Stimulated activated CD8-positive, alpha-beta memory T cell treated with anti-CD3 and anti-CD28 coated beads, Interleukin-4, amount 100 ng/mL, for 48 hours (primary cell): Measurements from ENCODE around the gene NHERF2.

Experiments used
- DNase-seq: peaks from one replicate; pipeline ENCODE4 v3.0.0-alpha.2; 2020

Gene NHERF2

DNA sequence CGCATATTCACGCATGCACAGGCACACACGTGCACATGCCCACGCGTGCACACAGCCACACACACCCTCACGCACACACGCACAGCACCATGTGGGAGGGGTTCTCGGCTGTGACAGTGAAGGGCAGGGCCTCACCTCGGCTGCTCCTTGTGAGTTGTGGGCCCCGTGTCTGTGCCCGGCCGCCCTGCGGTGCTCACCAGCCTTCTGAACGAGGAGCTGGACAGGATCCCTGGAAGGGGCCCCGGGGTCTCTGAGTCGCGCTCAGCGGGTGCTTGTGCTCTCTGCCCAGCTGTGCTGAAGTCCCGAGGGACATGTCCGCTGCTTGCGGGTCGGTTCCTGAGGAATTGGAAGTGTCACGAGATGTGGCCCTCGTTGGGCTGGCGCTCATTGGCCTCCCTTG lies 37.2 kb downstream of the NHERF2 start:
- DNase-seq: no peak

DNA sequence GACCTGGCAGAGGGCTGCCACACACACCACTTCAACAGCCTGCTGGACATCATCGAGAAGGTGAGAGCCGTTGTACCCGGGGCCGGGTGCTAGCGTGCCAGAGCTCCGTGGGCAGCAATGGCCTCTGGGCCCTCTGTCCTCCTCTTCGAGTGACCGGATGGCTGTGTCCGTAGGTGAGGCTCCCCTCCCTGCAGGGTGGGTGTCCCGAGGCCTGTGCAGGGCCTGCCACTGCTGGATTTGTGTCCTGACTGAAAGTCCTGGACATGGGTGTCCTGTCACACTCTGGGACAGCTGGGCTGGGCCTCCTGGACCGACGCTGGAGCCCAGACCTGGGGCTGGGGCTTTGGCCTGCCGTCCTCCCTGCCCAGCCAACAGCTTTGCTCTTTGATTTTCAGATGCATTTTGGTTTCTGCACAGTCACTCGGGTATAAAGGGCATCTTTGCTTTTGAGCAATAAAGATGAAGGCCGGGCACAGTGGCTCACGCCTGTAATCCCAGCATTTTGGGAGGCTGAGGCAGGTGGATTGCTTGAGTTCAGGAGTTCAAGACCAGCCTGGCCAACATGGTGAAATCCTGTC lies 37.8 kb downstream of the NHERF2 start:
- DNase-seq: no peak

DNA sequence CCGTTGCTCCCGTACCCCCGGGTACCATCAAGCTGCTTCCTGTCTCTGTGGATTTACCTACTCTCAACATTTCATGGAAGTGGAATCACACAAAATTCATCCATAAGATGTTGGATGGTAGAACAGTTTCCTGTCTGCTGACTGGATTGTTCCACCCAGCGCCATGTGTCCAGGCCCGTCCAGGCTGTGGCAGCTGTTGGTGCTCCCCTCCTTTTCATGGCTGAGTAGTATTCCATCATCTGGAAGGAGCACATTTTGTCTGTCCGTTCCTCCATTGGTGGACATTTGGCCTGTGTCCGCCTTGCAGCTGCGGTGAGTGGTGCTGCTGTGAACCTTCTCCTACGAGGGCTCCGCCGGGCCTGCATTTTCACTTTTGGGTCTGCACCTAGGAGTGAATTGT lies 39.4 kb downstream of the NHERF2 start:
- DNase-seq: no peak

DNA sequence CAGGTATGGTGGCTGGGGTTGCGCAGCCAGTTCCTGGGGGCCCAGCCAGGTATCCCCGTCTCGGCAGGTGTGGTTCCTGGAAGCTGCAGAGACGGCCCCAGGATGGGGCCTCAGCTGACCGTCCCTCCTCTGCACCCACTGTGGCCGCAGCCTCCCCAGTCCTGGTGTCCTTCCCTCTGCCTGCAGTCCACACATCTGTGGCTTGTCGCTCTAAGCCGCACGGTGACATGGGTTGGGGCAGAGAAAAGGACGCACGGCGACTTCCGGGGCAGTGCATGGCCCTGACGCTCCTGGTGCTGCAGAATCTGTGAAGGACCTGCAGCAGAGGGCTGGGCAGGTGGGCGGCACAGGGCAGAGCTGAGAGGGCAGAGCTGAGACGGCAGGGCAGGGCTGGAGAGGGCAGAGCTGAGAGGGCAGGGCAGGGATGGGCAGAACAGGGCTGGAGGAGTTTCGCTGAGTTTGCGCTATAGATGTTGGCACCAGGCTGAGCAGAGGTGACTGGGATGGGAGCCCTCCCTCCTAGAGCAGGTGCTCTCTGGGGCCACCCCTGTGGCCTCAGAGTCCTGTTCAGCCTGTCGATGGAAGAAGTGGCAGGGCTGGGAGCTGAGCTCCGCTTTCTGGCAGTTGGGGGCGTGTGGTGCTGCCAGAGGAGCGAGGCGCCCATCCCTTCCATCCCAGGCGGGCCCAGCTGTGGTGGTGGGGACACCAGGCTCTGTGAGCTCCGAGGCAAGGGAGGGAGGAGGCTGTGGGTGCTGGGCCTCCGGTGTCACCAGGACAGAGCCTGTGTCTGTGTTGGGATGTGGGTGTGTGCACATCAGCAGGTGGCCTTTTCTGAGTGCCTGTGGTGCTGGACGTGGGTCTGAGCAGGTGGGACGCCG lies 44.1 kb downstream of the NHERF2 start:
- DNase-seq: no peak

DNA sequence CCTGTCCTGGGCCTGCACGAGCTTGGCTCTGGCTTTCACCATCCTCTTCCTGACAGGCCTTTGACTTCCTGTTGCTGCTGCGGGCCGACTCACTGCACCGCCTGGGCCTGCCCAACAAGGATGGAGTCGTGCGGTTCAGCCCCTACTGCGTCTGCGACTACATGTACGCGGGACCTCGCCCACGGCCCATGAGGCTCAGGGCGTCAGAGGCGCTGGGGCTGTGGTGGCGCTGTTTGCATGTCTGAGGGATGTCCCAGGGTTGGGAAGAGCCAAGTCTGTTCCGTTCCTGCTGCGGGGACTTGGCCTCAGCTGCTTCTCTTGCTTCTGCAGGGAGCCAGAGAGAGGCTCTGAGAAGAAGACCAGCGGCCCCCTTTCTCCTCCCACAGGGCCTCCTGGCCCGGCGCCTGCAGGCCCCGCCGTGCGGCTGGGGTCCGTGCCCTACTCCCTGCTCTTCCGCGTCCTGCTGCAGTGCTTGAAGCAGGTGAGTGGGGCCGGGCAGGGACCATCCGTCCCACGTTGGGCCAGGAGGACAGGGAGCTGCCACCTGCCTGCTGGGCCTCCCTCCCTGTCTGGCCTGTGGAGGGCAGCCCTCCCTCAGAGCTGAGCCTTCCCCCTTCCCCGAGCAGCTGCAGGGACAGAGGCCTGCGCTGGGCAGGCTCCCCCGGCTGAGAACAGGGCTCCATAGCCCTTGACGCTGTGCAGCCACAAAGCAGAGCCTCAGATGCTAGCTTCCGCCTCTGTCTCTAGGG lies 44.9 kb downstream of the NHERF2 start:
- no peak for DNase-seq

DNA sequence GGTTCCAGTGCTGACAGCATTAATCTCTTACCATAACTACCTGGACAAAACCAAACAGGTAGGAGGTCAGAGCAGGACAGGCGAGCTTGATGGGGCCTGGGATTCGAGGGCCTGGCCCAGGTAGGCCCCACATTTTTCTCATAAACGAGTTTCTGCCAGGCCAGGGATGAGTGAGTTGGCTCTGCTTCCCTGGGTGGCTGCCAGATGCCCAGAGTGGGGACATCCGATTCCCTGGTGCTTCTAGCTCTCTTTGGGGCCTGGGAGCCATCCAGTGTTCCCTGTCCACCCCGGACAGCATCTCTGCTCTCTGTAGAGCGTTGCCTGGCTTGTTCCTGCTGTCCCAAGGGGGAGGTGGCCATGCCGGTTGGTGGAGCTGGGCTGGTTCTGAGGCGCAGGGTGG lies 46.2 kb downstream of the NHERF2 start:
- no peak for DNase-seq

DNA sequence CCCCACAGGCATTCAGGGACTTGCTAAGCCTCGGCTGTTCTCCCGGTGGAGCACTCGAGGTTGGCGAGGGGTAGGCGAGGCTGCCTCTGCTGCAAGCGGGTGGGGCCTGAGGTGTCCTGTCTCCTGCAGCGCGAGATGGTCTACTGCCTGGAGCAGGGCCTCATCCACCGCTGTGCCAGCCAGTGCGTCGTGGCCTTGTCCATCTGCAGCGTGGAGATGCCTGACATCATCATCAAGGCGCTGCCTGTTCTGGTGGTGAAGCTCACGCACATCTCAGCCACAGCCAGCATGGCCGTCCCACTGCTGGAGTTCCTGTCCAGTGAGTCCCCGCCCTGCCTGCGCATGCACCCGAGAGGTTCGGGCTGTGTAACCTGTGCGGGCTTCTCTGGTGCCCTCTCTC lies 47.4 kb downstream of the NHERF2 start:
- no peak for DNase-seq

DNA sequence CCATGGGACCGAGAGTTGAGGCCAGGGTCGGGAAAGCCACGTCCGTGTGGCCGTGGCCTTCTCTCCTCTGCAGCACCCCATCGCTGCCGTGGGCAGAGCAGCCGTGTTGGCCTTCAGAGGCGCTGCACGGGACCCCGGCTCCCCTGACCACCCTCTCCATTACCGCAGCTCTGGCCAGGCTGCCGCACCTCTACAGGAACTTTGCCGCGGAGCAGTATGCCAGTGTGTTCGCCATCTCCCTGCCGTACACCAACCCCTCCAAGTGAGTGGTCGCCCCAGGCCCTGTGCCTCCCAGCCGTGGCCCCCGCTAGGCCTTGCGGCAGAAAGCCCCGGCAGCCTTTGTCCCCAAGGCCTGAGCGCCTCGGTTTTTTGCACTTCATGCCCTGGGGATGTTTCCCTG lies 48.9 kb downstream of the NHERF2 start:
- no peak for DNase-seq

DNA sequence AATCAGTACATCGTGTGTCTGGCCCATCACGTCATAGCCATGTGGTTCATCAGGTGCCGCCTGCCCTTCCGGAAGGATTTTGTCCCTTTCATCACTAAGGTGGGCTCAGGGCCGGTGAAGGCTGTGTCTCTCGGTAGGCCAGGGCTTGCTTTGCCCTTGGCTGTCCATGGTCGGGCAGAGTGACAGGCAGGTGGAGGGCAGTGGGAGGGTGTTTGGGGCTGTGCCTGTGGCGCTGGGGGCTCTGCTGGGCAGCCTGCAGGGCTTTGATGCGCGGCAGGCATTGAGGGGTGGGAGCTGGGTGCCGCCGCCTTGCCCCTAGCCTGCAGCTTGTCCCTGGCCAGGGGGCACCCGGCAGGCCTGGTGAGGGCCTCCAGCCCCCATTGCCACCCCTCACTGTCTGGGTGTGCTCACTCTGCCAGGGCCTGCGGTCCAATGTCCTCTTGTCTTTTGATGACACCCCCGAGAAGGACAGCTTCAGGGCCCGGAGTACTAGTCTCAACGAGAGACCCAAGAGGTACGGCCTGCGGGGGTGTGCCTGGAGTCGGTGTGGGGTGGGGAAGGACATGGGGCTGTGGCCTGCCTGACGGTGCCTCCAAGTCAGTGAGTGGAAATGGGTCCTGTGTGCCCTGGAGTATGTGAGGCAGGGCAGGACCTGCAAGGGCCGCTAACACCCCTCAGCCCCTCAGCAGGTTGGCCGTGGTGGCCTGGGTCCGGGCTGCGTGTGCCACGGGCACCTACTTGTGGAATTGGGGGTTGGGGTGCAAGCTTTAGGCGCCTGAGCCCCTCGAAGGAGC lies 49.6 kb downstream of the NHERF2 start:
- DNase-seq: no peak

DNA sequence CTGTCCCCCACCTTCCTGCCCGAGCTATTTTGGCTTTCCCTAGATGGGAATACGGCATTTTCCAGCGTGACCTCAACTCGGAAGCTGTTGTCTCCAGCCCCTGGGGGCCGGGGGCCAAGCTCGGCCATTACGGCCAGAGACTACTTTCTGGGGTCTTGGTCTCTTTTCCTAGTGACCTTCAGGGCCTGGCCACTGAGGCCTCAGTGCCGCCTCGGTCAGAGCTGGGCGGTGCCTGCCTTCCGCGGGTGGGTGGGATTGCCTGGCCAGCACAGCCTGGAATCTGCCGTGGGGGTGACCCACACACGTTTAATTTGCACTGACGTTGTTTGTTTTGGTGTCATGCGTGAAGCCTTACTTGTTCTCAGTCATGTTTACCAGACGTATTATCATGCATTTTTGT lies 50.3 kb downstream of the NHERF2 start:
- no peak for DNase-seq

DNA sequence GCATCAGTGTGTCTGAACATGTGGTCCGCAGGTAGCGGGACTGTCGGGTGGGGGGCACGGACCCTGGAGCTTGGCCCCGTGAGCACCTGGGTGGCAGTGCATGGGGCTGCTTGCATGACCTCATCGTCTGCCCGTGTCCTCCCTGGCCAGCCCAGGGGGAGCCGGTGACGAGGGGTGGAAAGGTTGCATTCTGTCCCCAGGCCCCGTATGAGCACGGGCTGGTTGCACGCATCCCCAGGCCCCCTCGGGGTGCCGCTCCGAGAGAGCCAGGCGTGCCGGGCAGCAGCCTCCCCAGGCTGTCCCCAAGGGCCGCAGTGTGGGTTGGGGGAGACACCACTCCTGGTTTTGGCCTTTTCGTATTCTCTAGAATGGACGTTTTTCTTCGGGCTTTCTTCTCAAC lies 51.0 kb downstream of the NHERF2 start:
- no peak for DNase-seq

DNA sequence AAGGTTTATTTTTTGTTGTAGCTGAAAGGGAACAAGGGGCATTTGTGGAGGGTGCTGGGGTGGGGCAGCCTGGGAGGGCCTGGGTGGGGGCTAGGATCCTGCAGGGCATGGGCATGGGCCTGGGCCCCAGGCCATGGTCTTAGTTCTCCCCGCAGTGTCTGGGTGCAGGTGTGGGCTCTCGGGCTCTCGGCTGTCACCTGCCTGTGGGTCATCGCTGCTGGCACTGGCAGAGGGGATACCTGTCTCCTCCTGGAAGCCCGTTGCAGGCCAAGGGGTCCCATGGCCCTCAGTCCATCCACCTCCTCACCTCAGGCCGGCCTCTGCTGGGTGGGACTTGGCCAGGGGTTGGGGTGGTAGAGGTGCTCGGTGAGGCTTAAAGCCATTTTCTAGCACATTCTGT lies 51.4 kb downstream of the NHERF2 start:
- DNase-seq: no peak

DNA sequence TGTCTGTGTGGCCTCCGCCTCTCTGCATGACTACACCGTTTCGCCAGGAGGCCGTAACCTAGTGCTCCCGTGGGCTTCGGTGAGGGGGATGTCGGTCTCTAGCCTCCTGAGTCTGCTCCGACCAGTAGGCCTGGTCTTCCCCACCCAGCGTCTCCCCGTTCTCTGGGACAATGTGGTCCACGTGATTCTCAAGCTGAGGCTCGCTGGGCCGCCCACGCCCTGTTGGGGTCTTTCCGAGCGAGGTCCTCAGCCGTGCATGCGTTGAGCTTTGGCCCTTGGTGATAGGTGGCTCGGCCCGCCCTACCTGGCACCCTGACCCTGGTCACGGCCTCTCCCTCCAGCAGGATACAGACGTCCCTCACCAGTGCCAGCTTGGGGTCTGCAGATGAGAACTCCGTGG lies 52.0 kb downstream of the NHERF2 start:
- DNase-seq: no peak

DNA sequence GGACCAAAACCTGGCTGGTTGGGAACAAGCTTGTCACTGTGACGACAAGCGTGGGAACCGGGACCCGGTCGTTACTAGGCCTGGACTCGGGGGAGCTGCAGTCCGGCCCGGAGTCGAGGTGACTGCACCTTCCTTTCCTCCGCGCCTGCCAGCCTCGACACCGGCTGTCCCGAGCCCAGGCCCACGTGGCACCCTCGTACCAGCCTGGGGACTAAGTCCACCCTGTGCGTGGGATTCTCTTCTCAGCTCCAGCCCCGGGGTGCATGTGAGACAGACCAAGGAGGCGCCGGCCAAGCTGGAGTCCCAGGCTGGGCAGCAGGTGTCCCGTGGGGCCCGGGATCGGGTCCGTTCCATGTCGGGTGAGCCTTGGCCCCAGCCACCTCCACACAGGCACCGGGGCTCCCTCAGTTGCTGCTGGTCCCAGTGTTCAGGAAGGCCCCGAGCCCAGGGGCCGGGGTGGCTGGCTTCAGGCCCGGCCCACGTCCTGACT lies 52.7 kb downstream of the NHERF2 start:
- DNase-seq: no peak

DNA sequence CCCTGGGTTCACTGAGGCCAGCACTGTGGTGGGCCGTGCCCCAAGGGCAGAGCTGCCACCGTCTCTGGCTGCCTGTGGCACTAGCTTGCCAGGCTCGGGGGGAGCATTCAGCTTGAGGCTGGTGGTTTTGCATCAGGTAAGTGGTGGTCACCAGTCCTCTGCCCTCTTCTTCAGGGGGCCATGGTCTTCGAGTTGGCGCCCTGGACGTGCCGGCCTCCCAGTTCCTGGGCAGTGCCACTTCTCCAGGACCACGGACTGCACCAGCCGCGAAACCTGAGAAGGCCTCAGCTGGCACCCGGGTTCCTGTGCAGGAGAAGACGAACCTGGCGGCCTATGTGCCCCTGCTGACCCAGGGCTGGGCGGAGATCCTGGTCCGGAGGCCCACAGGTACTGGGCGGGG lies 53.3 kb downstream of the NHERF2 start:
- no peak for DNase-seq

DNA sequence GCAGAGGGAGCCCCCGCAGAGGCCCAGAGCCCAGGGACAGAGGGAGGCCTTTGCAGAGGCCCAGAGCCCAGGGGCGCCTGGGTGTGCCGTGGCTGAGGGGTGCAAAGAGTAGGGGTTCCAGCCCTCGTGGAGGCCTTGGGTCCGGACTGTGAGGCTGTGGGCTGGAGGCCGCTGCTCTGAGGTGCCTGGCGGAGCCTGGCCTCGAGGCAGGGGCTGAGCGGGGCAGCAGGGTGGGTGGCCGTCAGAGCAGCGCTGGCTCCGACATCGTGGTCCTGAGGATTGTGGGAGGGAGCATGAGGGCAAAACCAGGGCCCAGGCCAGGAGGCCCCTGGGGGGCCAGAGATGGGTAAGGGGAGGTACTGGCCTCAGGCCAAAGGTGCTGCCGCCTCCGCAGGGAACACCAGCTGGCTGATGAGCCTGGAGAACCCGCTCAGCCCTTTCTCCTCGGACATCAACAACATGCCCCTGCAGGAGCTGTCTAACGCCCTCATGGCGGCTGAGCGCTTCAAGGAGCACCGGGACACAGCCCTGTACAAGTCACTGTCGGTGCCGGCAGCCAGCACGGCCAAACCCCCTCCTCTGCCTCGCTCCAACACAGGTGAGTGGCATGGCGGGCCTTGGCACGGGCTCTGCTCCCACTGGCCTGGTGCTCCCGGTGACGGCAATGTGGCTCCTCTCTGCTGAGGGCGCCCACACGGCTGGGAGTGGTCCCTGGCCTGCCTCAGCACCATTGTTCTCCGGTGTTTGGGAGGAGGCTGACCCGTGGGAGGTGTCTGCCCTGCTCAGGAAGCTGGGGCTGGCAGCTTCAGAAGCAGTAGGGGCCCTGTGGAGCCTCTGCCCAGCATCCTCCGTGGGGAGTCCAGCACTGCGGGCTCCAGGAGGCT lies 54.7 kb downstream of the NHERF2 start:
- DNase-seq: no peak

DNA sequence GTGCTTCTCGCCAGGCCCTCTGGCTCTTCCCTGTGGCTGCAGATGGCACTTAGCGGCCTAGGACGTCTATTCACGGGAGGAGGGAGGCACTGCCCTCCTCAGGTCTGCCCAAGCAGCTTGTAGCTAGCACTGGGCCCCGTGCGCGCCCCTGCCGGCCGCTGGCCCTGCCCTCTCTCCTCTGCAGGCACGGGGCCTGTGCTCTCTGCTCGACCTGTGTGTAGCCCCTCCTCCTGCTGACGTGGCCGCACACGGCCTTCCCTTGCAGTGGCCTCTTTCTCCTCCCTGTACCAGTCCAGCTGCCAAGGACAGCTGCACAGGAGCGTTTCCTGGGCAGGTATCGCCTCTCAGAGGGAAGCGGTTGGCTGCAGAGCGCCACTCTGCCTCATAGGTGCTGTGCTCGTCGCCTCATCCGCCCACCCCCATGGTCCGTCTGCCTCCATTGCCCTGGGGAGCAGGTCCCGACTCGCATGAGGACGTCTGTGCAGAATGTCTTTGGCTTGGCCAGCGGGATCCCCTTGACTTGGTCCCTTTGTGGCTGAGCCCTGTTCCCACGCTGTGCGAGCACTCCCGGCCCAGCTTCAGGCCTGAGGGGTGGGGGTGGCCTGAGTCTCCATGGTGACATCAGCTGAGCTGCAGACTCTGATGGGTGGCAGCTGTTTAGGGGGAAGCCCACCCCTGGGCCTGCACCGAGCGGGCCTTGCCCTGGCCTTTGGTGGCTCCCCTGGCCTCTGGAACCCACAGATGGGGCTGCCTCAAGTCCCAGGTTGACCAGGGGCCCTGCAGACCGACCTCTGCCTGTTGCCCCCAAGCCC lies 55.7 kb downstream of the NHERF2 start:
- DNase-seq: no peak

DNA sequence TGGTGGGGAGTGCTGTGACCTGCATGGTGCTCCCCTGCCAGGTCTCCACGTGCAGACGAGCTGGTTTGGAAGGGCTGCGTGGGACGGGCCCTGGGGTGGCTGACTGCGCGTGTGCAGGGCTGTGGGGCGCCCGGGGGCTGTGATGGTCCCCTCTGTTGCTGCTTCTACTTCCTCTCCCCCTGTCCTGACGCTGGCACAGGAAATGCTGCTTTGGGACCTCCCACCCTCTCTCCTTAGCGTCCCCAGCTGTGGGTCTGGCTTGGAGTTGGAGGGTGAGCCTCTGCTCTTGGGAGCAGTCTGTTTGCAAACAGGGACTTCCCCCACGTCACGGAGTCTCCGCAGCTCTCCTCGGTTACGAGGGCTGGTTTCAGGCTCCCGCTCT lies 56.3 kb downstream of the NHERF2 start:
- no peak for DNase-seq

DNA sequence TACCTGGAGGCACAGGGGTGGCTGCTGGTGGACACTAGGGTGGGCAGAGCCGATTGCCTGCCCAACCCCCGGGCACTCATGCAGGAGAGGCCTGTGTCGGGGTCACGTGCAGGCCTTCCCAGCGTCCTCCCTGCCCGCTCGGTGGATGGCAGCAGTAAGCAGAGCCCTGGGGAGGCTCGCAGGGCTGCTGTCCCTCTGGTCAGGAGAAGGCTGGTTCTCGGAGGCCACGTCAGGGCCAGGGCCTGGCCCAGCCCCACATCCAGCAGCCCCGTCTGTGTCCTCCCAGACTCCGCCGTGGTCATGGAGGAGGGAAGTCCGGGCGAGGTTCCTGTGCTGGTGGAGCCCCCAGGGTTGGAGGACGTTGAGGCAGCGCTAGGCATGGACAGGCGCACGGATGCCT lies 56.7 kb downstream of the NHERF2 start:
- no peak for DNase-seq

DNA sequence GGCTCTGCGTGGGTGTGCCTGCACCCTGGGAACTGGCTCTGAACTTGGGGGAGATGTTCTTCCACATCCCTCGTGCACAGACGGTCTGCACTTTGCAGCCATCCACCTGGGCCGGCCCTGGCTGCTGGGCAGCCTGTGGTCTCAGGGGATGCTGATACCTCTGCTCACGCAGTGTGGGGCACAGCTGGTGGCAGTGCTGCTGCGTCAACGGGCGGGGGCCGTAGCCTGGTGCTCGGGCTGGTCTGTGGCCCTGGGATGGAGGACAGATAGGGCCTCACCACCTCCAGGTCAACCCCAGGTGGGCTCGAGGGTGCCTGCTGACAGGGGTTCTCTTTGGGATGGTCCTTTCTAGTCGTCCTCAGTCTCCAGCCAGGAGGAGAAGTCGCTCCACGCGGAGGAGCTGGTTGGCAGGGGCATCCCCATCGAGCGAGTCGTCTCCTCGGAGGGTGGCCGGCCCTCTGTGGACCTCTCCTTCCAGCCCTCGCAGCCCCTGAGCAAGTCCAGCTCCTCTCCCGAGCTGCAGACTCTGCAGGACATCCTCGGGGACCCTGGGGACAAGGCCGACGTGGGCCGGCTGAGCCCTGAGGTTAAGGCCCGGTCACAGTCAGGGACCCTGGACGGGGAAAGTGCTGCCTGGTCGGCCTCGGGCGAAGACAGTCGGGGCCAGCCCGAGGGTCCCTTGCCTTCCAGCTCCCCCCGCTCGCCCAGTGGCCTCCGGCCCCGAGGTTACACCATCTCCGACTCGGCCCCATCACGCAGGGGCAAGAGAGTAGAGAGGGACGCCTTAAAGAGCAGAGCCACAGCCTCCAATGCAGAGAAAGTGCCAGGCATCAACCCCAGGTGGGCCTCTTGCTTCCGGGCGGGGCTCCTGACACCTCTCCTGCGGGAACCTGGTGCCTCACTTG lies 57.4 kb downstream of the NHERF2 start:
- no peak for DNase-seq
